B cell (primary cell): Measurements from ENCODE around the gene TWSG1.

Experiments used
- CTCF ChIP-seq: fragments of 200-600 bp; IDR thresholded peaks from one replicate; pipeline ENCODE4 v1.8.0; 2022; ENCODE audit warnings: antibody characterized with exemption, mild to moderate bottlenecking
- EZH2 ChIP-seq: IDR thresholded peaks from 2 replicates; pipeline ENCODE4 v1.6.1; 2012; ENCODE audit warnings: borderline replicate concordance, low read depth, mild to moderate bottlenecking, moderate library complexity, low read length; ENCODE audit not compliant: insufficient read depth, poor library complexity, severe bottlenecking

GRCh38 chr18:9293948-9294347 is 40.6 kb upstream of the TWSG1 start:
- TF ChIP-seq EZH2 (no peak), CTCF (no peak)
